H1 (cell line): ENCODE results near the gene SVIL. TPM values are rescaled to one million over a fixed set of nuclear protein-coding genes. Genes with fewer than 3 reads are reported as not detected.

Experiments used
- CTCF ChIA-PET: fragments of 300-600 bp; sonication (Branson Sonifier 250); formaldehyde crosslinking; loops from one replicate; lab custom pipeline; 2021; ENCODE audit not compliant: partially characterized antibody; lab: Charles Lee
- POLR2A ChIA-PET: fragments of 300-600 bp; sonication (Branson Sonifier 250); formaldehyde crosslinking; loops from one replicate; lab custom pipeline; 2021; ENCODE audit warnings: inconsistent platforms; ENCODE audit not compliant: partially characterized antibody; lab: Charles Lee
- DNase-seq, 2 experiments: peaks; one replicate each; pipeline versions ENCODE4 v3.0.0 to v3.0.0-alpha.2; 2010 to 2022; ENCODE audit warnings: low spot score in 2 of 2, low read depth in 1 of 2, mixed read lengths in 1 of 2
- FAIRE-seq: peaks from 2 replicates; lab custom pipeline; 2011; peaks lifted over from hg19 to GRCh38; lab: Jason Lieb, UNC
- H2AFZ ChIP-seq: 2 replicates; pipeline ENCODE4 v1.8.1; 2012; ENCODE audit warnings: low read length, inconsistent platforms
- H2AK5ac ChIP-seq: 2 replicates; pipeline ENCODE4 v1.6.1; 2013; ENCODE audit warnings: low read depth, low read length
- H2BK120ac ChIP-seq: replicated peaks from 2 replicates; pipeline ENCODE3; 2013; ENCODE audit warnings: low read depth, low read length, inconsistent platforms
- H2BK12ac ChIP-seq: 2 replicates; pipeline ENCODE4 v1.6.1; 2013; ENCODE audit warnings: low read depth, low read length
- H2BK15ac ChIP-seq: 2 replicates; pipeline ENCODE4 v1.6.1; 2013; ENCODE audit warnings: low read length
- H2BK20ac ChIP-seq: 2 replicates; pipeline ENCODE4 v1.6.1; 2013; ENCODE audit warnings: low read length
- H2BK5ac ChIP-seq: 2 replicates; pipeline ENCODE4 v1.6.1; 2013; ENCODE audit warnings: low read depth, low read length
- H3K14ac ChIP-seq: 2 replicates; pipeline ENCODE4 v1.6.1; 2013; ENCODE audit warnings: inconsistent platforms; ENCODE audit not compliant: insufficient read length
- H3K18ac ChIP-seq: 2 replicates; pipeline ENCODE4 v1.6.1; 2013; ENCODE audit warnings: low read length; ENCODE audit errors: extremely low read depth
- H3K23ac ChIP-seq: 2 replicates; pipeline ENCODE4 v1.6.1; 2013; ENCODE audit warnings: inconsistent platforms; ENCODE audit not compliant: insufficient read length
- H3K23me2 ChIP-seq: 2 replicates; pipeline ENCODE4 v1.6.1; 2013; ENCODE audit warnings: low read depth, low read length
- H3K27ac ChIP-seq: 2 replicates; pipeline ENCODE4 v1.6.1; 2011; ENCODE audit warnings: low read depth, low read length, inconsistent platforms
- H3K27me3 ChIP-seq, 4 experiments: replicated peaks in 1 of 4; 1 replicate in 1 of 4; 2 replicates in 3 of 4; pipeline versions ENCODE4 v1.6.1 to v1.8.1; 2011 to 2013; ENCODE audit warnings: low read length in 3 of 4, mild to moderate bottlenecking in 3 of 4, inconsistent platforms in 2 of 4, mixed read lengths in 2 of 4, moderate library complexity in 1 of 4; ENCODE audit not compliant: control insufficient read depth in 3 of 4, insufficient read depth in 3 of 4; ENCODE audit errors: extremely low read depth in 1 of 4
- H3K36me3 ChIP-seq, 4 experiments: 2 replicates each; pipeline versions ENCODE4 v1.6.1 to v1.8.1; 2011 to 2013; ENCODE audit warnings: mild to moderate bottlenecking in 4 of 4, low read length in 3 of 4, moderate library complexity in 2 of 4, control low read depth in 1 of 4, inconsistent platforms in 1 of 4; ENCODE audit not compliant: insufficient read depth in 4 of 4, control insufficient read depth in 2 of 4
- H3K4ac ChIP-seq: replicated peaks from 2 replicates; pipeline ENCODE3; 2013; ENCODE audit warnings: low read length, low read depth, mixed read lengths, inconsistent platforms; ENCODE audit not compliant: insufficient read length
- H3K4me1 ChIP-seq, 4 experiments: replicated peaks in 1 of 4; 1 replicate in 1 of 4; 2 replicates in 3 of 4; pipeline versions ENCODE4 v1.6.1 to v1.8.1; 2011 to 2013; ENCODE audit warnings: low read length in 3 of 4, inconsistent platforms in 2 of 4, mixed read lengths in 1 of 4; ENCODE audit not compliant: insufficient read depth in 4 of 4, control insufficient read depth in 3 of 4
- H3K4me2 ChIP-seq, 2 experiments: 2 replicates each; pipeline versions ENCODE4 v1.6.1 to v1.8.1; 2011 to 2013; ENCODE audit warnings: low read depth in 2 of 2, low read length in 2 of 2, control low read depth in 1 of 2, inconsistent platforms in 1 of 2, mild to moderate bottlenecking in 1 of 2; ENCODE audit not compliant: insufficient read depth in 1 of 2
- H3K4me3 ChIP-seq, 4 experiments: fragments of 200-600, 300-600 bp in 1 of 4; sonication (generic), shearing (Covaris generic), sonication (Bioruptor Twin) in 1 of 4; 2 replicates each; pipeline versions ENCODE4 v1.5.1 to v1.8.1; 2011 to 2016; ENCODE audit warnings: low read length in 4 of 4, low read depth in 3 of 4, control low read depth in 2 of 4, inconsistent platforms in 2 of 4, mild to moderate bottlenecking in 2 of 4, mixed read lengths in 1 of 4, moderate library complexity in 1 of 4; ENCODE audit not compliant: insufficient read depth in 2 of 4; ENCODE audit errors: extremely low read depth in 1 of 4
- H3K56ac ChIP-seq: replicated peaks from 2 replicates; pipeline ENCODE3; 2013; ENCODE audit warnings: low read depth, mild to moderate bottlenecking, mixed read lengths, low read length, inconsistent platforms; ENCODE audit not compliant: insufficient read length
- H3K79me1 ChIP-seq: 2 replicates; pipeline ENCODE4 v1.6.1; 2013; ENCODE audit warnings: low read depth, low read length, control low read depth
- H3K79me2 ChIP-seq, 2 experiments: 2 replicates each; pipeline versions ENCODE4 v1.6.1 to v1.8.1; 2012 to 2013; ENCODE audit warnings: low read length in 2 of 2, mild to moderate bottlenecking in 2 of 2, inconsistent platforms in 1 of 2; ENCODE audit not compliant: insufficient read depth in 2 of 2, control insufficient read depth in 1 of 2
- H3K9ac ChIP-seq, 4 experiments: replicated peaks in 1 of 4; 1 replicate in 1 of 4; 2 replicates in 3 of 4; pipeline versions ENCODE4 v1.6.1 to v1.8.1; 2011 to 2013; ENCODE audit warnings: low read depth in 3 of 4, low read length in 3 of 4, control low read depth in 2 of 4, mild to moderate bottlenecking in 2 of 4, moderate library complexity in 2 of 4, inconsistent platforms in 1 of 4; ENCODE audit errors: extremely low read depth in 1 of 4
- H3K9me3 ChIP-seq, 2 experiments: 2 replicates each; pipeline versions ENCODE4 v1.6.1 to v1.8.1; 2012 to 2013; ENCODE audit warnings: mild to moderate bottlenecking in 2 of 2, moderate library complexity in 2 of 2, control low read depth in 1 of 2, inconsistent platforms in 1 of 2, low read depth in 1 of 2, low read length in 1 of 2, mixed read lengths in 1 of 2; ENCODE audit not compliant: insufficient read depth in 2 of 2
- H4K20me1 ChIP-seq, 2 experiments: replicated peaks in 1 of 2; 2 replicates each; pipeline versions ENCODE3 to v1.8.1; 2011 to 2013; ENCODE audit warnings: inconsistent platforms in 2 of 2, low read length in 2 of 2, mild to moderate bottlenecking in 1 of 2; ENCODE audit not compliant: insufficient read depth in 2 of 2, control insufficient read depth in 1 of 2
- H4K5ac ChIP-seq: 2 replicates; pipeline ENCODE4 v1.6.1; 2013; ENCODE audit warnings: low read length, low read depth, mixed read lengths, inconsistent platforms; ENCODE audit not compliant: insufficient read length
- H4K8ac ChIP-seq: 2 replicates; pipeline ENCODE4 v1.8.0; 2013; ENCODE audit warnings: mild to moderate bottlenecking, moderate library complexity, low read length, inconsistent platforms; ENCODE audit not compliant: insufficient read depth; ENCODE audit errors: extremely low read depth
- H4K91ac ChIP-seq: replicated peaks from 2 replicates; pipeline ENCODE3; 2013; ENCODE audit warnings: low read length, mixed read lengths, inconsistent platforms; ENCODE audit not compliant: insufficient read length
- BRCA1 ChIP-seq: IDR thresholded peaks from 2 replicates; pipeline ENCODE4 v1.6.1; 2012; ENCODE audit warnings: low read depth, low read length, improper control_type of control experiment
- CBX8 ChIP-seq: fragments of 300-800, 300-1000 bp; sonication (generic); IDR thresholded peaks from 2 replicates; pipeline ENCODE4 v1.7.1; 2016; ENCODE audit warnings: low read depth, low read length, borderline replicate concordance
- CEBPB ChIP-seq: IDR thresholded peaks from 2 replicates; pipeline ENCODE4 v1.6.1; 2012; ENCODE audit warnings: low read depth, low read length
- CTCF ChIP-seq, 3 experiments: IDR thresholded peaks; 1 replicate in 2 of 3; 2 replicates in 1 of 3; pipeline versions ENCODE4 v1.5.1 to v1.6.1; 2011; ENCODE audit warnings: low read length in 3 of 3, mild to moderate bottlenecking in 3 of 3, inconsistent platforms in 2 of 3, low read depth in 1 of 3, moderate library complexity in 1 of 3; ENCODE audit not compliant: insufficient read depth in 1 of 3; ENCODE audit errors: control extremely low read depth in 1 of 3
- EGR1 ChIP-seq: IDR thresholded peaks from 2 replicates; pipeline ENCODE4 v1.6.1; 2011; ENCODE audit warnings: low read depth, low read length, borderline replicate concordance
- GTF2F1 ChIP-seq: IDR thresholded peaks from 2 replicates; pipeline ENCODE4 v1.6.1; 2012; ENCODE audit warnings: low read depth, low read length, improper control_type of control experiment, borderline replicate concordance
- PHF8 ChIP-seq: fragments of 200-600 bp; sonication (generic); conservative IDR thresholded peaks from 2 replicates; pipeline ENCODE4 v1.7.1; 2012; ENCODE audit warnings: low read depth, mild to moderate bottlenecking, inconsistent platforms, low read length, moderate library complexity
- WGBS, 2 experiments: shearing (Covaris generic) in 1 of 2; methylation state at CpG; one replicate each; pipeline versions ENCODE4 v1.1.6 to v1.1.7; 2013 to 2015; ENCODE audit warnings: low lambda C conversion rate in 2 of 2, mixed read lengths in 2 of 2, inconsistent platforms in 1 of 2, low coverage in 1 of 2, missing lambda C conversion rate in 1 of 2; ENCODE audit not compliant: insufficient replicate concordance in 2 of 2, insufficient coverage in 1 of 2, insufficient read length in 1 of 2; ENCODE audit errors: extremely low coverage in 1 of 2, missing lambda C conversion rate in 1 of 2; 5-methylcytosine and 5-hydroxymethylcytosine counted together
- polyA plus RNA-seq, 7 experiments: library from polyadenylated mRNA; depleted of rRNA in 3 of 7; stranded (reverse) in 5 of 7; unstranded in 2 of 7; fragments of >200 nt in 5 of 7; fragments of 200-250 nt in 2 of 7; gene quantifications; 1 replicate in 5 of 7; 2 replicates in 1 of 7; 4 replicates in 1 of 7; pipeline versions ENCODE4 v1.2.1 to v1.2.3, GENCODE V29; 2011 to 2013; ENCODE audit warnings: missing spikeins in 2 of 7, mixed read lengths in 2 of 7
- total RNA-seq: library from RNA; stranded (reverse); fragmentation: NEBNext Ultra II Directional; extraction: Animal tissue kit (Norgen Biotek cat#: 25700); gene quantifications from 2 replicates; pipeline ENCODE4 v1.2.1, GENCODE V29; 2021

SVIL gene
- total and polyA plus RNA-seq, 2 of the 8 experiments (the other 6 are each of a cell fraction or from before 2014, with no cell fraction given), result 4.7 to 15.4 TPM

DNA sequence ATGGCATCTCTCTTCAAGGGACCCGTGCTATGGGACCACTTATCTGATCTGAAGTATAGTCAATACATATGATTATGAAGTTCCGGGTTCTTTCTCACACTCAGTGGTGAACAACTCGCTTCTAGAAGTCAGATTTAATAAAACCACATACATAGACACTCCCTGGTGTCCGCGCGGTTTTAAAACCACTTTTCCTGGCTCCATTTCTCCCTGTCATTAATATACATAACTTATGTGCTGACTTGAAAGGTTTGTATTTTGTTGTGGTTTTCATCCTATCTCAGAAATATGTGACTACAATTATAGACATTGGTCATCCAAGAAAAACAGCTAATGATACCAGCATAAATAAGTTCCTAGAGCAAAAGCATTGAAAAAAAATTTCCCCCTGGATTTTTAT is 34.0 kb downstream of the SVIL start:
- Histone ChIP-seq H3K4me3 (no peak overlapping the region), H3K27me3 (no peaks in the 10 kb centered on the region), H3K18ac (no peak overlapping the region), H3K9ac (no peak overlapping the region), H4K8ac (no peak overlapping the region), H2AFZ (no peak overlapping the region), H3K79me1 (no peaks in the 10 kb centered on the region), H3K4me1 (peaks cover 0 to 3% (median under 1%) of the 10 kb centered on the region in 4 experiments; a peak in 3 of 7 replicates), H4K91ac (no peak overlapping the region), H2BK5ac (no peak overlapping the region), H4K20me1 (no peaks in the 10 kb centered on the region), H4K5ac (no peak overlapping the region), H2BK12ac (no peak overlapping the region), H3K4me2 (no peak overlapping the region), H3K23me2 (no peaks in the 10 kb centered on the region), H3K23ac (no peak overlapping the region), H2BK15ac (no peak overlapping the region), H3K79me2 (no peaks in the 10 kb centered on the region), H3K4ac (no peak overlapping the region), H3K56ac (no peak overlapping the region), H3K27ac (no peak overlapping the region), H3K9me3 (no peaks in the 10 kb centered on the region), H3K14ac (no peak overlapping the region), H2BK120ac (no peak overlapping the region), H3K36me3 (no peaks in the 10 kb centered on the region), H2AK5ac (no peak overlapping the region), H2BK20ac (no peak overlapping the region)
- CTCF ChIA-PET, result interaction anchor here (1.9 to 2.3 kb wide), 2 partner anchors 9 to 10 kb away, joined by 11 to 13 read pairs; no protein-coding TSS in a partner anchor
- POLR2A ChIA-PET, result no interaction called here
- 85% methylated on average over 6 of the region's 6 CpGs; no CpG with 5 or more reads in 1 of the 2 experiments for WGBS, 2 experiments
- DNase-seq, result no peak
- FAIRE-seq, result no peak
- TF ChIP-seq CBX8, result no peak
- no peak for TF ChIP-seq PHF8
- no peak for TF ChIP-seq CTCF (IDR thresholded peaks at IDR 0.05; ENCODE audit: control extremely low read depth in 1 of 3, insufficient read depth in 1 of 3, low read depth in 1 of 3, low read length in 3 of 3)
- TF ChIP-seq BRCA1, result no peak
- TF ChIP-seq CEBPB, result no peak
- TF ChIP-seq GTF2F1, result no peak
- no peak for TF ChIP-seq EGR1
